CD4-positive, alpha-beta memory T cell (primary cell): Measurements from ENCODE around the gene GIPC2. TPM values are rescaled to one million over a fixed set of nuclear protein-coding genes. Genes with fewer than 3 reads are reported as not detected.

ENCODE experiments used
- CTCF ChIA-PET: fragments of 350-600 bp; sonication (Branson Sonifier 250); formaldehyde crosslinking; loops from one replicate; lab custom pipeline; 2021; ENCODE audit warnings: inconsistent platforms; ENCODE audit not compliant: partially characterized antibody; lab: Charles Lee
- POLR2A ChIA-PET: fragments of 350-600 bp; sonication (Branson Sonifier 250); formaldehyde crosslinking; loops from one replicate; lab custom pipeline; 2021; ENCODE audit not compliant: partially characterized antibody; lab: Charles Lee
- DNase-seq, 5 donors: peaks; one replicate each; pipeline versions ENCODE4 v3.0.0 to v3.0.0-alpha.2; 2020 to 2022; ENCODE audit warnings: mixed read lengths in 1 of 5
- H3K27ac ChIP-seq: one replicate; pipeline ENCODE4 v1.7.0; 2013; ENCODE audit warnings: low read depth, low read length
- H3K27me3 ChIP-seq: 2 replicates; pipeline ENCODE4 v1.7.0; 2013; ENCODE audit warnings: mild to moderate bottlenecking, low read length, moderate library complexity; ENCODE audit not compliant: insufficient read depth
- H3K36me3 ChIP-seq: 2 replicates; pipeline ENCODE4 v1.7.0; 2013; ENCODE audit warnings: mild to moderate bottlenecking, low read length, moderate library complexity; ENCODE audit not compliant: insufficient read depth
- H3K4me1 ChIP-seq: 2 replicates; pipeline ENCODE4 v1.7.0; 2013; ENCODE audit warnings: mild to moderate bottlenecking, low read length, moderate library complexity; ENCODE audit not compliant: insufficient read depth
- H3K4me3 ChIP-seq, 2 donors: one replicate each; pipeline ENCODE4 v1.7.0; 2013; ENCODE audit warnings: low read length in 2 of 2, mild to moderate bottlenecking in 1 of 2
- H3K9me3 ChIP-seq, 2 donors: one replicate each; pipeline ENCODE4 v1.7.0; 2013; ENCODE audit warnings: low read length in 2 of 2, control low read depth in 1 of 2; ENCODE audit not compliant: control insufficient read depth in 1 of 2
- H3K27ac Mint-ChIP-seq, 7 donors: one replicate each; pipeline ENCODE4 v1.8.0; 2020 to 2021; ENCODE audit warnings: mixed read lengths in 7 of 7, mild to moderate bottlenecking in 6 of 7, inconsistent platforms in 3 of 7, moderate library complexity in 3 of 7
- H3K27me3 Mint-ChIP-seq, 2 donors: one replicate each; pipeline ENCODE4 v1.8.0; 2020 to 2021; ENCODE audit warnings: mixed read lengths in 2 of 2
- H3K36me3 Mint-ChIP-seq, 2 donors: one replicate each; pipeline ENCODE4 v1.8.0; 2020 to 2021; ENCODE audit warnings: mixed read lengths in 2 of 2, inconsistent platforms in 1 of 2, mild to moderate bottlenecking in 1 of 2
- H3K4me1 Mint-ChIP-seq, 4 donors: one replicate each; pipeline ENCODE4 v1.8.0; 2020 to 2021; ENCODE audit warnings: mixed read lengths in 4 of 4, mild to moderate bottlenecking in 1 of 4
- H3K4me3 Mint-ChIP-seq, 8 donors: one replicate each; pipeline ENCODE4 v1.8.0; 2020 to 2021; ENCODE audit warnings: mixed read lengths in 8 of 8, mild to moderate bottlenecking in 7 of 8, moderate library complexity in 6 of 8, inconsistent platforms in 3 of 8
- H3K9me3 Mint-ChIP-seq, 8 donors: one replicate each; pipeline ENCODE4 v1.8.0; 2020 to 2021; ENCODE audit warnings: mixed read lengths in 8 of 8, mild to moderate bottlenecking in 5 of 8, inconsistent platforms in 3 of 8, moderate library complexity in 1 of 8
- intact Hi-C: fragments of 100-400 bp; cut with micrococcal nuclease; formaldehyde crosslinking; loops from one replicate; pipeline ENCODE4 v1.15.1; 2023
- polyA plus RNA-seq, 2 donors: library from polyadenylated mRNA; unstranded; fragments of 300-500 nt; fragmentation: Illumina TruSeq; gene quantifications; one replicate each; pipeline ENCODE4 v1.2.3, GENCODE V29; 2021
- total RNA-seq, 2 experiments: library from RNA; stranded (reverse); gene quantifications; one replicate each; pipeline ENCODE4 v1.2.3, GENCODE V29; 2021

GIPC2 gene
- total and polyA plus RNA-seq, 4 experiments from 2014 or later, result 0.13 to 0.52 (median 0.30) TPM

GRCh38 chr1:78091215-78091813, 45.5 kb downstream of the GIPC2 start:
- H3K9me3 Mint-ChIP-seq, result peaks cover 4 to 16% (median 9%) of the 10 kb centered on the region in 8 donors
- H3K27ac ChIP-seq, result no peak overlapping the region
- no peaks in the 10 kb centered on the region for H3K27me3 ChIP-seq
- peaks cover 0 to 5% of the 10 kb centered on the region in 2 donors for H3K9me3 ChIP-seq
- peaks cover 0 to 6% of the 10 kb centered on the region in 2 donors for H3K27me3 Mint-ChIP-seq
- H3K4me3 Mint-ChIP-seq, result no peak overlapping the region
- no peak for DNase-seq
- no peak overlapping the region for H3K27ac Mint-ChIP-seq
- H3K36me3 ChIP-seq, result no peaks in the 10 kb centered on the region
- POLR2A ChIA-PET, result no interaction called here
- H3K4me1 Mint-ChIP-seq, result no peaks in the 10 kb centered on the region
- intact Hi-C loops, result no loop called here
- H3K4me3 ChIP-seq, result no peak overlapping the region
- H3K4me1 ChIP-seq, result no peaks in the 10 kb centered on the region
- CTCF ChIA-PET, result no interaction called here
- peaks cover 0 to 5% of the 10 kb centered on the region in 2 donors for H3K36me3 Mint-ChIP-seq

GRCh38 chr1:78091886-78092285, 46.1 kb downstream of the GIPC2 start:
- POLR2A ChIA-PET, result no interaction called here
- peaks cover 0 to 6% of the 10 kb centered on the region in 2 donors for H3K27me3 Mint-ChIP-seq
- H3K27ac ChIP-seq, result no peak overlapping the region

GRCh38 chr1:78092643-78093042, 46.9 kb downstream of the GIPC2 start:
- Histone ChIP-seq H3K4me1 (no peaks in the 10 kb centered on the region), H3K27ac (no peak overlapping the region), H3K9me3 (no peaks in the 10 kb centered on the region), H3K36me3 (no peaks in the 10 kb centered on the region), H3K4me3 (no peak overlapping the region), H3K27me3 (no peaks in the 10 kb centered on the region)
- ChIA-PET CTCF (no interaction called here), POLR2A (no interaction called here)
- Mint-ChIP-seq H3K36me3 (no peaks in the 10 kb centered on the region), H3K9me3 (peaks cover 0 to 6% (median under 1%) of the 10 kb centered on the region in 8 donors), H3K4me3 (no peak overlapping the region), H3K27ac (no peak overlapping the region), H3K4me1 (no peaks in the 10 kb centered on the region), H3K27me3 (peaks cover 2 to 9% of the 10 kb centered on the region in 2 donors)
- no peak for DNase-seq
- intact Hi-C loops, result no loop called here

More at GRCh38 chr1:78091886-78092285, 46.1 kb downstream of the GIPC2 start:
- H3K9me3 Mint-ChIP-seq, result peaks cover under 1 to 10% (median 5%) of the 10 kb centered on the region in 8 donors
- H3K36me3 ChIP-seq, result no peaks in the 10 kb centered on the region
- H3K4me3 ChIP-seq, result no peak overlapping the region
- H3K4me3 Mint-ChIP-seq, result no peak overlapping the region
- H3K4me1 Mint-ChIP-seq, result no peaks in the 10 kb centered on the region
- no peaks in the 10 kb centered on the region for H3K27me3 ChIP-seq
- H3K36me3 Mint-ChIP-seq, result peaks cover 0 to under 1% of the 10 kb centered on the region in 2 donors
- DNase-seq, result no peak
- no peaks in the 10 kb centered on the region for H3K4me1 ChIP-seq
- no peaks in the 10 kb centered on the region for H3K9me3 ChIP-seq
- CTCF ChIA-PET, result no interaction called here
- intact Hi-C loops, result no loop called here
- H3K27ac Mint-ChIP-seq, result no peak overlapping the region

- no peaks in the 10 kb centered on the region for H3K4me1 Mint-ChIP-seq
- Histone ChIP-seq H3K4me3 (no peak overlapping the region), H3K36me3 (no peaks in the 10 kb centered on the region), H3K4me1 (no peaks in the 10 kb centered on the region), H3K27me3 (no peaks in the 10 kb centered on the region), H3K27ac (no peak overlapping the region), H3K9me3 (no peaks in the 10 kb centered on the region)
- H3K36me3 Mint-ChIP-seq, result no peaks in the 10 kb centered on the region
- no peak for DNase-seq
- POLR2A ChIA-PET, result no interaction called here
- H3K9me3 Mint-ChIP-seq, result no peaks in the 10 kb centered on the region
- H3K4me3 Mint-ChIP-seq, result no peak overlapping the region
- CTCF ChIA-PET, result interaction anchor here (1.4 kb wide), 1 partner anchor 21 kb away, joined by 4 read pairs; no protein-coding TSS in a partner anchor
- peaks cover 2 to 12% of the 10 kb centered on the region in 2 donors for H3K27me3 Mint-ChIP-seq
- intact Hi-C loops, result no loop called here
- no peak overlapping the region for H3K27ac Mint-ChIP-seq
Measured at GRCh38 chr1:78093560-78093959, 47.8 kb downstream of the GIPC2 start.

- Histone ChIP-seq H3K4me3 (no peak overlapping the region), H3K27me3 (no peaks in the 10 kb centered on the region), H3K9me3 (no peaks in the 10 kb centered on the region), H3K4me1 (no peaks in the 10 kb centered on the region), H3K36me3 (no peaks in the 10 kb centered on the region), H3K27ac (no peak overlapping the region)
- no peak for DNase-seq
- Mint-ChIP-seq H3K4me1 (no peaks in the 10 kb centered on the region), H3K27ac (no peak overlapping the region), H3K36me3 (no peaks in the 10 kb centered on the region), H3K27me3 (peaks cover 2 to 12% of the 10 kb centered on the region in 2 donors), H3K4me3 (no peak overlapping the region), H3K9me3 (no peaks in the 10 kb centered on the region)
- ChIA-PET POLR2A (no interaction called here), CTCF (interaction anchor here (1.4 kb wide), 1 partner anchor 20 kb away, joined by 4 read pairs; no protein-coding TSS in a partner anchor)
- intact Hi-C loops, result no loop called here
Measured at GRCh38 chr1:78094639-78095038, 48.9 kb downstream of the GIPC2 start.

GRCh38 chr1:78095593-78095992, 49.8 kb downstream of the GIPC2 start:
- no peak overlapping the region for H3K4me3 Mint-ChIP-seq
- H3K4me3 ChIP-seq, result no peak overlapping the region
- H3K36me3 Mint-ChIP-seq, result no peaks in the 10 kb centered on the region
- H3K4me1 ChIP-seq, result no peaks in the 10 kb centered on the region
- no peak overlapping the region for H3K27ac ChIP-seq
- no peak for DNase-seq
- no peaks in the 10 kb centered on the region for H3K4me1 Mint-ChIP-seq
- CTCF ChIA-PET, result no interaction called here
- peaks cover 4 to 12% of the 10 kb centered on the region in 2 donors for H3K27me3 Mint-ChIP-seq
- H3K9me3 ChIP-seq, result no peaks in the 10 kb centered on the region
- no peaks in the 10 kb centered on the region for H3K36me3 ChIP-seq
- H3K27me3 ChIP-seq, result no peaks in the 10 kb centered on the region
- POLR2A ChIA-PET, result no interaction called here
- H3K27ac Mint-ChIP-seq, result no peak overlapping the region
- no peaks in the 10 kb centered on the region for H3K9me3 Mint-ChIP-seq
- intact Hi-C loops, result no loop called here

GRCh38 chr1:78096017-78096416, 50.3 kb downstream of the GIPC2 start:
- POLR2A ChIA-PET, result no interaction called here
- H3K27ac Mint-ChIP-seq, result no peak overlapping the region
- H3K36me3 ChIP-seq, result no peaks in the 10 kb centered on the region

More at GRCh38 chr1:78096017-78096416, 50.3 kb downstream of the GIPC2 start:
- Mint-ChIP-seq H3K4me1 (no peaks in the 10 kb centered on the region), H3K27me3 (peaks cover 6 to 12% of the 10 kb centered on the region in 2 donors), H3K4me3 (no peak overlapping the region), H3K36me3 (no peaks in the 10 kb centered on the region), H3K9me3 (no peaks in the 10 kb centered on the region)
- no peak overlapping the region for H3K4me3 ChIP-seq
- H3K27ac ChIP-seq, result no peak overlapping the region
- no peak for DNase-seq
- CTCF ChIA-PET, result interaction anchor here (0.8 kb wide), 1 partner anchor 8 kb away, joined by 3 read pairs; no protein-coding TSS in a partner anchor
- H3K4me1 ChIP-seq, result no peaks in the 10 kb centered on the region
- intact Hi-C loops, result no loop called here
- H3K27me3 ChIP-seq, result no peaks in the 10 kb centered on the region
- H3K9me3 ChIP-seq, result no peaks in the 10 kb centered on the region
